ENCODE data around the gene SYT15. TPM values are rescaled to one million over a fixed set of nuclear protein-coding genes. Genes with fewer than 3 reads are reported as not detected.

The SYT15 gene
- total and polyA plus RNA-seq, 2 of the 4 experiments (the other 2 are of a cell fraction), result 0.54 to 0.68 TPM

- H3K27me3 ChIP-seq (ENCODE audit: control insufficient read depth, insufficient read depth, low read length), result peaks cover 64% of the 10 kb centered on the region
- no peaks in the 10 kb centered on the region for H3K79me1 ChIP-seq (ENCODE audit: low read depth in 1 of 2, low read length in 2 of 2)
- CTCF ChIA-PET, result no interaction called here
Observed at GRCh38 chr10:46554166-46554781, 24.7 kb upstream of the SYT15 start.

More at GRCh38 chr10:46554166-46554781, 24.7 kb upstream of the SYT15 start:
- Histone ChIP-seq H3K14ac (replicated peaks; ENCODE audit: low read depth, low read length) (no peak overlapping the region), H3K27ac (ENCODE audit: insufficient read depth, low read length) (no peak overlapping the region), H3K56ac (ENCODE audit: extremely low read depth, insufficient read depth, low read length) (no peak overlapping the region), H2AK9ac (replicated peaks; ENCODE audit: low read depth, low read length, poor library complexity) (no peak overlapping the region), H3K4me2 (ENCODE audit: low read depth, low read length) (no peak overlapping the region), H3K23ac (ENCODE audit: low read depth, low read length) (no peak overlapping the region), H2BK15ac (ENCODE audit: low read depth, low read length) (no peak overlapping the region), H2BK120ac (ENCODE audit: low read depth, low read length) (no peak overlapping the region), H3K9me1 (ENCODE audit: insufficient read depth, low read length) (no peaks in the 10 kb centered on the region; the same call in 1 of the 2 replicates), H3K36me3 (ENCODE audit: control insufficient read depth, insufficient read depth, low read length) (no peaks in the 10 kb centered on the region), H2AK5ac (ENCODE audit: low read depth, low read length) (no peak overlapping the region), H3K9ac (ENCODE audit: low read depth, low read length) (no peak overlapping the region), H3K4me3 (ENCODE audit: insufficient read depth, low read depth, low read length) (no peak overlapping the region), H3K9me3 (ENCODE audit: control insufficient read depth, insufficient read depth, low read length) (no peaks in the 10 kb centered on the region), H3K4ac (ENCODE audit: low read depth, low read length) (no peak overlapping the region), H2BK20ac (ENCODE audit: low read depth, low read length) (no peak overlapping the region), H2BK5ac (ENCODE audit: low read depth, low read length, poor library complexity, severe bottlenecking) (no peak overlapping the region), H2AFZ (replicated peaks; ENCODE audit: low read length, poor library complexity) (no peak overlapping the region), H4K20me1 (ENCODE audit: insufficient read depth, low read length) (no peaks in the 10 kb centered on the region), H3K4me1 (ENCODE audit: control insufficient read depth, insufficient read depth, low read length) (no peaks in the 10 kb centered on the region; the same call in 1 of the 2 replicates), H4K5ac (ENCODE audit: low read depth, low read length) (no peak overlapping the region), H4K91ac (ENCODE audit: insufficient read depth, low read depth, low read length) (no peak overlapping the region), H4K8ac (ENCODE audit: low read depth in 2 of 2, low read length in 2 of 2) (no peak overlapping the region), H3K18ac (ENCODE audit: low read depth, low read length) (no peak overlapping the region)
- TF ChIP-seq RAD21 (IDR thresholded peaks at IDR 0.05; ENCODE audit: low read length) (no peak), RFX5 (IDR thresholded peaks at IDR 0.05; ENCODE audit: low read depth, low read length) (no peak), ELK1 (IDR thresholded peaks at IDR 0.05; ENCODE audit: borderline replicate concordance, low read depth, low read length) (no peak), CHD1 (IDR thresholded peaks at IDR 0.05; ENCODE audit: low read depth, low read length) (no peak), SMC3 (IDR thresholded peaks at IDR 0.05; ENCODE audit: low read depth, low read length) (no peak), FOS (IDR thresholded peaks at IDR 0.05; ENCODE audit: low read depth, low read length) (no peak), BHLHE40 (IDR thresholded peaks at IDR 0.05; ENCODE audit: low read depth, low read length) (no peak), MAZ (IDR thresholded peaks at IDR 0.05; ENCODE audit: borderline replicate concordance, low read depth, low read length) (no peak), USF2 (IDR thresholded peaks at IDR 0.05; ENCODE audit: low read depth, low read length) (no peak), POLR2A (IDR thresholded peaks at IDR 0.05; ENCODE audit: low read depth, low read length) (no peak), MAFK (IDR thresholded peaks at IDR 0.05; ENCODE audit: low read depth, low read length) (no peak), MXI1 (IDR thresholded peaks at IDR 0.05; ENCODE audit: borderline replicate concordance, low read depth, low read length) (no peak), RCOR1 (IDR thresholded peaks at IDR 0.05; ENCODE audit: insufficient replicate concordance, low read length) (no peak), NFE2L2 (IDR thresholded peaks at IDR 0.05; ENCODE audit: low read depth, low read length) (no peak), CTCF (conservative IDR thresholded peaks at IDR 0.05; ENCODE audit: low read depth, low read length) (no peak), CEBPB (IDR thresholded peaks at IDR 0.05; ENCODE audit: low read depth, low read length) (no peak)
- POLR2A ChIA-PET (ENCODE audit: unreplicated experiment), result no interaction called here
- WGBS, 2 experiments (ENCODE audit: extremely low coverage in 2 of 2, insufficient read length in 1 of 2), result 91% methylated on average over 7 of the region's 7 CpGs; no CpG with 5 or more reads in 1 of the 2 experiments
- BruUV-seq (replicated peaks), result no TSS peak
- dilution Hi-C loops (cut with HindIII; ENCODE audit: low sequenced_read_pairs, unreplicated experiment) (no loop called here), in situ Hi-C loops (cut with MboI; ENCODE audit: low sequenced_read_pairs) (no loop called here), intact Hi-C loops (cut with micrococcal nuclease) (no loop called here)
- ATAC-seq (ENCODE audit: low read depth), result no peak
- no peak for DNase-seq

All from IMR-90 (cell line).